ENCODE measurements around the gene CCN2.

Gene CCN2

DNA sequence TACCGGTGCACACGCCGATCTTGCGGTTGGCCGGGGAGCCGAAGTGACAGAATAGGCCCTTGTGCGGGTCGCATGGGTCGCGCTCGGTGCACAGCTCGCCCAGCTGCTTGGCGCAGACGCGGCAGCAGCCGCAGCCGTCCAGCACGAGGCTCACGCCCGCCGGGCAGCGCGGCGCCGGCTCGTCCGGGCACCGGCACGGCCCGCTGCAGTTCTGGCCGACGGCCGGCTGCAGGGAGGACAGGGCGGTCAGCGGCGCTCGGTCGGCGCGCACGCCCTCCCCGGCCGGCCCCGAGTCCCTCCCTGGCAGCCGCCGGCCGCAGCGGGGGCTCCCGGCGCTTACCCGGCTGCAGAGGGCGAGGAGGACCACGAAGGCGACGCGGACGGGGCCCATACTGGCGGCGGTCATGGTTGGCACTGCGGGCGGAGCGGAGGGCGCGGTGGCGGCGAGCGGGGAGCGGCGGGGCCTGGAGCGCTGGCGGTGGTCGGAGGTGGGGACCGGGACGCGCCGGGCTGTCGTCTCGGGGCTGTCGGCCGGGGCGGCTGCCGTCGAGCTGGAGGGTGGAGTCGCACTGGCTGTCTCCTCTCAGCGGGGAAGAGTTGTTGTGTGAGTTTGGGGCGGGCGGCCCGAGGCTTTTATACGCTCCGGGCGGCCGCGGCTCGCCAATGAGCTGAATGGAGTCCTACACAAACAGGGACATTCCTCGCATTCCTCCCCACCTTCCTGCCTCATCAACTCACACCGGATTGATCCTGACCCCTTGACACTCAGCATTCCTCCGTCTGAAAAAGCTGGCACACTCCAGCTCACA, at the start of gene CCN2:
TSS of gene CCN2 (minus strand) at position 606 of the 809 bp plus-strand sequence. CDS start at position 406, 200 bp downstream.
- DNase-seq = no peak

GRCh38 chr6:132000296-132000695, 49.1 kb upstream of the CCN2 start:
- no peak for DNase-seq

- no peak for DNase-seq
Measured at GRCh38 chr6:131999545-132000146, 48.5 kb upstream of the CCN2 start.

GRCh38 chr6:131998255-131998982, 47.2 kb upstream of the CCN2 start:
- no peak for DNase-seq

DNA sequence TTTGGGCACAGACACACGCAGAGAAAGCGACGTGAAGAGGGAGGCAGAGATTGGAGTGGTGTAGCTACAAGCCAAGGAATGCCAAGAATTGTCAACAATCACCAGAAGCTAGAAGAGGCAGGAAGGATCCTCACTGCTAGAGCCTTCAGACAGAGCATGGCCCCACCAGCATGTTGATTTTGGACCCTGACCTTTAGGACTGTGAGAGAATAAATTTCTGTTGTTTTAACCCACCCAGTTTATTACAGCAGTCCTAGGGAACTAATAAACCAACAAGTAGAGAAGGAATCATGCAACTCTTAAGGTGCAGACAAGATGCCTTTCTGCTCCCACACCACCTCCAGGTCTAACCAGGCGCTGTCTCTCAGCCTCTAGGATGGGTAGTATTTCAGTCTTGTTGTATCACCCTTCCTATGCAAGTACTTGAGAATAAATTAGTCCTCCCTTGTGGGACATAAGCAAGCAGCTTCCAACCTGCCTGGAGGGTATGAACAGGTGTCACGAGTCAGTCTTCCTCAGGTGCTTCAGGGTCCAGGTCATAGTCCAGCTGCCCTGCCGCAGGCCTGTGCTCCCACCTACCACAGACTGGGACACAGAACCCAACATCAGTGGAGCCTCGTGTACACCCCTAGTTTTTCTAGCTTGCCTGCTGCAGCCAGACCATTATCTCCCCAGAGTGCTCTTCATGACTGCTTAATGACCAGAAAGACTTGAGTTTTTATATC, 46.4 kb upstream of the CCN2 start:
- DNase-seq = no peak

- DNase-seq = no peak
Measured at GRCh38 chr6:131995917-131996316, 44.7 kb upstream of the CCN2 start.

DNA sequence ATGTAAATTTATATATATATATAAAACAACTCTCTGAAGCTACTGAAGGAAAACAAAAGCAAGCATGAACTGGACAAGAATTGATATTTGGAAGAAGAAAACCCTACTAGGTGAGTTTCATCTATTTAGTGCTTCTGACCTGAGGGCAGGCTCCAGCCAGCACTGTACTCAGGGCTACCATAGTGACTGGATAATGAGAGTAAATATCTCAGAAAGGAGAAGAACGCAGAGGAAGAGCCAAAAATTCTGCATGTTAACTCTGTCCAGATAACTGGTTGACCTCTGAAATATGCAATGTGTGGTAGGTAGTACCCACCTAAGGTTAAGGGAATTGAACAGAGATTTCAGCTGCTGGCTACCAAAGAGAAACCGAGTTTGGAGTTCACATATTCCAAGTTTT, 41.4 kb upstream of the CCN2 start:
- DNase-seq = no peak

- DNase-seq = no peak
Measured at GRCh38 chr6:131989036-131989435, 37.9 kb upstream of the CCN2 start.

GRCh38 chr6:131982740-131983259, 31.6 kb upstream of the CCN2 start:
- DNase-seq = no peak

DNA sequence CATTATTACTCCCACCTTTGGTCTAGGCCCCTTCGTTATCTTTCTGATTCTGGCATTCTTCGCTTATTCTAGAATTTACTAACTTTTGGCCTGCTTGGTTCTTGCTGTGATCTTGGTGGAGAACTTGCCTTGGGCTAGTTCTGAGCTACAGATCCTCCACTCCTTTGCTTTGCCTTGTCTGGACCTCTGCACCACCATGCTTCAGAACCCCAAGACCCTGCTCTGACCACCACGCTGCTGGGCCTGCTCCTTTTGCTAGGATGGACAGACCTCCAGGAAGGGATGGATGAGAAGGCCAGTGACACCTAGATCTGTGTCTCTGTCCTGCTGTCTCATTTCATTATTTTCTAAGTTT, 30.4 kb upstream of the CCN2 start:
- no peak for DNase-seq

DNA sequence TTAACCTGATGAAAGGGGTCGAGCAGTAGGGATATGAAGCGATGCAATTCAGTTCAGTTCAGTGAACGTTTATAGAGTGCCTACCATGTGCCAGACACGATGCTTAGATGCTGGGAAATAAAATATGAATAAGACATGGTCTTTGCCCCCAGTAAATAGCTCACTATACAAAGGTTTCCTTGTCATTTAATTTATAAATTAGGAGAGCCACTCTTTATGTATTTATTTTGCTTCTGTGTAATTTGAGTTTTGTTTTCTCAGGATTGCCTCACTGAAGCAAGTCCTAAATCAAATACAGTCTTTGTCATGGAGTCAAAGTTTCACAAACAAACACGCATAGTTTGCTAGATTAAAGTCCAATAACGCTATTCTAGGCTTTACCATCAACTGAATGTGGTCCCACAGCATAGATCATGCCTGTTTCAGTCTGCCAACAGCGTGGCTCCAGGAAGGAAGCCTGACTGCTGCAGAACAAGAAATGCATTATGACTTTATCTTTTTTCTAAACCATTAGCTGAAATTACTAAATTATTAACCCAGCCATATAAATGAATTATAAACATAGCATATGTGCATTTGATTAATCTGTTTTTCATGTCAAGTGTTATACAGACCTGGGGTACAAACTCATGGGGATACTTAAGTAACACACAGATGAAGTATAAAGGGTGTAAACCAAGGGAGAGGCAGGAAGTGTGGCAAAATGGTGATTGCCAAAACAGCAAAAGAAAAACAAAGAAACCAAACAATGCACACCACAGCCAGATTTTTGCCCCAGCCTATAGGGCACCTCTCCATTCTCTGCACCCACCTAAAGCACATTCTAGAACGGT, 29.8 kb upstream of the CCN2 start:
- DNase-seq = no peak

GRCh38 chr6:131980338-131980790, 29.2 kb upstream of the CCN2 start:
- no peak for DNase-seq

GRCh38 chr6:131979515-131980337, 28.6 kb upstream of the CCN2 start:
- DNase-seq = no peak

DNA sequence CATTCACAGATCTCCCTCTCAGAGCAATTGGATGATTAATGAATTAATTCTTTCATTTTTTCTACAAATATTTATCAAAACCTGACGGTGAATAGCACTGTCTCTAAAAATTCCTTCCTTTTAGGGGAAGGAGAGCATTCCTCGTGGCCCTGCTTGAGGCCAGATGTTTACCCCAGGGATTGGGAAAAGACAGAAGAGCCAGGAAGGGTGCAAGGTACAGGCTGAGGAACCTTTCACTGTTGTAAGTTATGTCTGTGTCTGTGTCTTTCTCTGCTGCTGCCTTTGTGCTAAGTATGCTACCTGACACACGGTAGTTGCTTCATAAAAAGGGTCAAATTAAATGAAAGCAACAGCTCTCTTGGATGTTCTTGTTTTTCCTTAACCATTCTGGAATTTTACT, 27.4 kb upstream of the CCN2 start:
- no peak for DNase-seq

- DNase-seq = no peak
Measured at GRCh38 chr6:131976545-131977061, 25.4 kb upstream of the CCN2 start.

DNA sequence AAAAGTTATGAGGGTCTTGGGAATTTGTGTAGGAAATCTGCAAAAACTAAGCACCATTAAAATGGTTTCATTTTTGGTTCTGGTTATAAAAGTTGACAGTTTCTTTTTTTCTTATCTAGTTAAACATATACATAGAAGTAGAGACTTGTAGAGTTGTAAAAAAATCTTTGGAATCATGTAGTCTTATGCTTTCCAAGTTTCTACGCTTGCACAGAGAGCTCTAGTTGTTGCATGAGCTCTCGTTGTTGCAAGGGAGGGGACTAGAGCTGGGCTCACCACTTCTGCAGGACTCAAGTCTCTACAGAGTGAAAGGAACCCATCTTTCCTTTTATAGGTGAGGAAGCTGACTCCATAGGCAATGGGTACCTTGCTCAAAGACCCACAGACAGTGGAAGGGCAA, 21.6 kb upstream of the CCN2 start:
- DNase-seq = no peak

GRCh38 chr6:131970076-131970859, 19.1 kb upstream of the CCN2 start:
- DNase-seq = no peak

DNA sequence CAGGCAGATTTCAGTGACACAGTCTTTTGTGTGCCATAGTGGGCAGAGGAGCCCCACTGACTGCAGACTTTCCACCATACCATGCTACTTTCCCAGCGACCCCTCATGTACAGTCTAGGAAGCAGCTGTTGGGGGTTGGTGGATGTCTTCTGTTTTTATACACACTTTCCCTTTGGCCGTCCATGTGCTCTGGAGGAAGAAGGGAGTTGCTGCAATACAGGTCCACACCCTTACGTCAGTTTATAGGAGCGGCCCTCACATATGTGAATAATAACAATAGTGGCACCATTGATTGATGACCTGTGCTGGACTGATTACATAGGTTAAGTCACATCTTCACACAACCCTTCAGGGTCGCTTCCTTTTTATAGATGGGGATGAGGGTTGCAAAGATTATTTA, 17.5 kb upstream of the CCN2 start:
- DNase-seq = no peak

DNA sequence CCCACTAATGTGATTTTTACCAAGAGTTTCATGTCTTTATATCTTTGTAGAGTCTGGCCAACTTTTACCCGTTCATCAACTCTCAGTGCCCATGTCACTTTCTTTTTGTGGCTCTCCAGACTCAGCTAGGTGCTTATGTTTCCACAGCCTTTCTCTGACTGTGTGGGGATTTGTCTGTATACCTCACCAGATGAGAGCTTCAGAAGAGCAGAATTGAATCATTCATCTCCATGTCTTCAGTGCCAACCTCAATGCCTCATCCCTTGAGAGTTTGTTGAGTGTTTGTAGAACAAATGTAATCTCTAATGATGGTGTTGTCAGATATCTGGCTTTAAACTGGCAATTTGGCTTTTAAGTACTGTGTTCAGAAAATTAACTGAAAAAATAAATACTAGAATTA, 16.8 kb upstream of the CCN2 start:
- DNase-seq = no peak

DNA sequence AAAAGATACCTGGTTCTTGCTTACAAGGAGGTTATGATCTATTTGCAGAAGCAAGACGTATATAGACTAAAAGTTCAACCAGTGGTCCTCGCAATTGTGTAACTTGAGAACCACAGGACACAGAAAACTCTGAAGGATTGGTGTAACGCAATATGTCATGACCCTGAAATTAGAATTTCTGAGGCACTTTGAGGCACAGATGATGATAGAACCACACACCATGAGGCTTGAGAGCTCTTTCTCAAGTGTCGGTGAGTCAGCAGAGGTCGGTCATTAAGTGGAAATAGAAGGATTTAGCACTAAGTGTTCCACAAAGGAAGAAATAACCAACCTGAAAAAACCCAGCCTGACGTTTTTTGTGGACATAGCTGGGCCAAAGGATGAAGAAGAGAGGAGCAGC, 15.3 kb upstream of the CCN2 start:
- DNase-seq = no peak

Data from NCI-H1694 treated with DMSO at 0.1 percent for 48 hours (cell line).